Amniotic epithelial cell (primary cell): ENCODE results near the gene ZNF516.
A peak's percentile ranks its signal among the peaks of the same experiment; 100 is the strongest.

Source experiments
- DNase-seq: peaks from one replicate; pipeline ENCODE4 v3.0.0-alpha.2; 2010; ENCODE audit warnings: low read depth

ZNF516 gene

GRCh38 chr18:76363436-76364120 lies 131.5 kb downstream of the ZNF516 start:
- peak; percentile 65 for DNase-seq

DNA sequence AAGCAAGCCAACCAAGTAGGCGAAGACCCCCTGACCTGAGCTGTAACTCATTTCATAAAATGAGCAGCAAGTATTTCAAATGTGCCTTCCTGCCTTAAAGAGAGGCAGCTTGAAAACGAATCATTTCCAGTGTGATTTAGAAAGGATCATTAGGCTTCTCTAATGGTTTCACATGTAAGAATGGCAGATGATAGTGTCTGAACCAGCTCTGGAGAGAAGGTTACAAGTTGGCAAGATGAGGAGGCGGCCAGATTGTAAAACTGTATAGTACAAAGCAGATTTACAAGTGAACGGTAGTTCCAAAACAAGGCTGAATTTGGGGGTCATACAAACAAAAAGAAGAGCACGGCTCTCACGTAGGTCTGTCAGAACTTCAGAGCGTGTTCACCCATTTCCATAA lies 132.4 kb downstream of the ZNF516 start:
- DNase-seq, result no peak

GRCh38 chr18:76361219-76361618 lies 133.8 kb downstream of the ZNF516 start:
- DNase-seq, result no peak

DNA sequence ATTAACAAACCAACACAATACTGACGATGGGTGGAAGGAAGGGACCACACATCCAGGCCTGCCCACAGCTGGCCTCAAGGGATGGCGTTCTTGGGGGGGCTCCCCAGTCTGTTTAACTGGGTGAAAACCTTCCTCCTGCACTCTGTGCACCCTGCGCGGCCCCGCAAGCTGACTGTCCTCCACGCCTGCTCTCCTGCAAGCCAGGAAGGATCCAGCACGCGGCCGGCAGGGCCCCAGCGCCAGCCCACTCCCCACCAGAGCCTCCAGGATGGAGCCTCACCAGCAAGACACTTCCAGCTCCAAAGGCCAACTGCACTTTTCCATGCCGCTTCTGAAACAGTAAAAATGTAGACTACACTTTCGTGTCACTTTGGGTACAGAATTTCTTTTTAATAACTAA lies 135.1 kb downstream of the ZNF516 start:
- DNase-seq, result no peak

DNA sequence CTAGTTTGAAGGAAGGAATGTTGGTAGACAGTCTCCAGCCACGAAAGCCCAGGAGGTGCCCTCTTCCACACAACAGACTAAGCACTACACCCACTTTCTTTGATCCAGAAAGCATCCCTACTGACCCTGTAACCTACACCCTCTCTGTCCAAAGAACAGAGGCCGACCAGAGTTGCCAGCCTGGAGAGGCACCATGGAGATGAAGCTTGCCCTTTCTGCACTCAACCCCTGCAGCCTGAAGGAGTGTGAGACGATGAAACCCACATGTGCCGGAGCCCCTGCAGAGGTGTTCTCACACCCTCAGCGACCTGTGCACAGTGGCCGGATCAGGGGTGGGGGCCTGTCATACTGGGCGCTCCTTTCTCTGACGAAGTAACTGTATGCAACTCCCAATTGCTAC lies 136.3 kb downstream of the ZNF516 start:
- no peak for DNase-seq

GRCh38 chr18:76357585-76358260 lies 137.3 kb downstream of the ZNF516 start:
- DNase-seq, result no peak

- no peak for DNase-seq
Observed at GRCh38 chr18:76357174-76357573, 137.9 kb downstream of the ZNF516 start.

DNA sequence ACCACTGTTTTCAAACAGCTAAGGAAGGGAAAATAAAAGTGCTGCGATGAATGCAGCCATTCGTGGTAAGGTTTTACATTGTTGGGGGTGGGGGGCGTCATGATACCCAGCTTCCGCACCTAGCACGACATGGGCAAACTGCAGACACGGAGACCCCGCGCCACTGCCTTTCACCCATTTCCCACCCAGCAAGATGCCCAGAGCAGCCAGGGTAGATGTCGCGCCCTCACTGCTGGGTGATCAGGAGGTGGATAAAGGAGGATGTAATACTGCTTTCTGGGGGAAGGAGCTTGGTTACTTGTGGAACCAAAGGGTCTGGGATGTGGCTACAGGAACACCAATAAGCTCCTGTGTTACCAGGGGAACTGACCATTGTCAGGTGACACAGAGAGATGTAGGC lies 138.4 kb downstream of the ZNF516 start:
- DNase-seq, result no peak

- peak; percentile 64 for DNase-seq
Observed at GRCh38 chr18:76354348-76354747, 140.7 kb downstream of the ZNF516 start.

GRCh38 chr18:76353500-76353899 lies 141.5 kb downstream of the ZNF516 start:
- DNase-seq, result no peak

DNA sequence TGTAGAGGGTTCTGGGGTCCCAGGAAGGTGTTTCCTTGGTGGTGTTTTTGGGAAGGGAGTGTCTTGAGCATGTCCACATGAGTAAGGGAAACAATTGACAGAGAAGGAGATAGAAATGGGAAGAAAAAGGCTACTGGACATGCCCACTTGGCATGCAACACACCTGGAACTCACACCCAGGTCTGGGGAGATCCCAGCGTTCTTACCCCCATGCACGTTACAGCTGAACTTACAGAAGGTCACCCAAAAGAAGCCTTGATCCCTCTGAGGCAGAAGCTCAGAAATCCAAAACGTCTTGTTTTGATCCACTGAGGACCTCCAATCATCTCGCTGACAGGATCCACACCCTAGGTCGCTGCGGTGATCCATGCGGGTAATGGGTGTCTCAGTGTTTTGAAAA lies 142.0 kb downstream of the ZNF516 start:
- no peak for DNase-seq

DNA sequence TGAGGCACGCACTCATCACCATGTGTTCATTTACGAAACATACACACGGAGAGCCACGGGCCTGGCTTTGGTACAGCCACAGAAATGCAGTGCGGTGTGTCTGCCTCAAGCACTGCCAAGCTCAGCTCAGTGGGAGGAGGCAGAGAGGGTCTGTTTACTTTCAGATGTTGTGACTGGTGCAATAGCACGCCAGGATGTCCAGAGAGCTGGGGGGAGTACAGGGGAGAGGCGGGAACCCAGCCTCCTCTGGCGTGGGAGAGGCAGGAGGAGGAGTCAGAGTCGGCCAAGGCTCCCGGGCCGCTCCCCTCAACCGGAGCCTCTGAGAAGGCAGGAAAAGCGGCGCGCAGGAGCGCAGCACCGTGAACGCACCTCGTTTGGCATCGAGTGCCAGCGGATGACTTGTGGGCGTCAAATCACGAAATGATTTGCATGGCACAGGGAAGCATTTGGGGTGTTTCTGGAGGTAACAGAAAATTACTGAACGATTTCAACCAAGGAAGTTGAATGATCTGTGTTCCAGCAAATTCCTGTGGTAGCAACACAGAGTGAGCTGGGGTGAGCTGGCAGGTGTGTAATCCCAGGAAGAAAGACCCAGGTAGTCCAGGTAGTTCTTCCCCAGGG lies 143.0 kb downstream of the ZNF516 start:
- DNase-seq, result peak; percentile 99

DNA sequence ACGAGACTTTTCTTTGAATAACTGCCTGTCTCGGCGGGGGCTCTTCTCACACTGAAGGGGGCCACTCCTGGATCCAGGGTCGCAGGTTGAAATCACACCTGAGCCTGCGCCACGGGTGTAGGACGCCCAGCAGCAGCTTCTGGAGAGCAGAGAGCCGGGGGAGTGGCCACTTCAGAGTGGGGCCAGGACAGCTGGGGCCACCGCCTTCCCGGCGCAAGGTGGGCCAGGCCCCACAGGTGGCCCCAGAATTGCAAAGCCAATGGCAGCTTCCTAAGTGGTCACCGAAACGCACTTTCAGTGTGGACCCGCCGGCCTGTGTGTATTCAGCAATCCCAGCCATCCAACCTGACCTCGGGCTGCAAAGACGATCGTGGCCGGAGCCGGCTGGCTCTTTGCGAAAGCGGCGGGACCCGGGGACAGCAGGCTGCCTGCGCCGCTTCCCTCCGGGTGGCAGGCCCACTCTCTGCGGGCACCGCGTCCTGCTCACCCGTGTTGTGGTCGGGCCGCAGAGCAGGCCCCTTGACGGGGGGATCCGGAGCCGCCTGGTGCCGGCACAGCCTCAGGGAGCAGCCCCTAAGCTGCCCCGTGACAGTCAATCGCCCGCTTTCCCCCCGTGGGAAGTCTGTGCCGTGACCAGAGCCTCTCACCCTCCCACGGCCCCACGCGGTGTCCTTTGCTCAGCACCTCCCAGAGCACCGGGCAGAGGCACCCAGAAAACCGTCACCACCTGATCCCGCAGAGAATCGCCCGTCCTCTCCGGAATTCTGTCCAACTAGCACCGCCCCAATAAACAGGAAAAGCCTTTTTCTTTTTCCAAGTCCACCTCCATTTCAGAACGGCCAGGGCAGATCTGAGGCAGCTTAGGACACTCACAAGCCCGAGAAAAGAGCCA lies 144.7 kb downstream of the ZNF516 start:
- no peak for DNase-seq

GRCh38 chr18:76349067-76349715 lies 145.9 kb downstream of the ZNF516 start:
- DNase-seq, result peak; percentile 58

- no peak for DNase-seq
Observed at GRCh38 chr18:76348267-76349066, 146.6 kb downstream of the ZNF516 start.

- no peak for DNase-seq
Observed at GRCh38 chr18:76347341-76347740, 147.7 kb downstream of the ZNF516 start.

- DNase-seq, result no peak
Observed at GRCh38 chr18:76346490-76347130, 148.4 kb downstream of the ZNF516 start.

GRCh38 chr18:76345901-76346300 lies 149.1 kb downstream of the ZNF516 start:
- no peak for DNase-seq

GRCh38 chr18:76343938-76344569 lies 151.0 kb downstream of the ZNF516 start:
- no peak for DNase-seq

GRCh38 chr18:76340410-76340809 lies 154.6 kb downstream of the ZNF516 start:
- DNase-seq, result no peak
